Measurements from ENCODE around the gene IVNS1ABP.
"Not testable (repeated sequence)": the region's sequence is repeated elsewhere in the genome, so short reads cannot be mapped to it uniquely, and the experiment has no call there.

Gene IVNS1ABP

DNA sequence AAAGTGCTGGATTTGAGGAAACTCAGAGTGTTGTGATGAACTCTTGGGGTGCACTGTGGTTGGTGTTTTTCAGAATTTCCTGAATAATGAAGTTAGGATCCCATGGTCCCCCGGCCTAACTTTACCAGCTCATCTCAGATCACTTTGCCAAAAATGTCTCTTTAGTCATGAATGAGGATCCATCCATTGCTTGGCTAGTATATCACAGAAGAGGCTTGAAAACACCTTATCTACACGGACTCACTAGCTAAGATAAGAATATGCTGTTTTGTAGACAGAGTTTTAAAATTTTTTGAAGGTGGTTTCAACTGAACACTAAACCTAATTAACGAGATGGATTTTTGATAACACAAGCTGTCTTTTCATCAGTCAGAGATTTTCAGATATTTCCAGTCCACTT lies 53.8 kb downstream of the IVNS1ABP start:
- DNase-seq (ENCODE audit: low spot score) = no peak
- in situ Hi-C loops (cut with MboI; ENCODE audit: low pct_unique_long_range_greater_than_20kb, low sequenced_read_pairs, unreplicated experiment) = no loop called here
- TF ChIP-seq, protein P1, sequence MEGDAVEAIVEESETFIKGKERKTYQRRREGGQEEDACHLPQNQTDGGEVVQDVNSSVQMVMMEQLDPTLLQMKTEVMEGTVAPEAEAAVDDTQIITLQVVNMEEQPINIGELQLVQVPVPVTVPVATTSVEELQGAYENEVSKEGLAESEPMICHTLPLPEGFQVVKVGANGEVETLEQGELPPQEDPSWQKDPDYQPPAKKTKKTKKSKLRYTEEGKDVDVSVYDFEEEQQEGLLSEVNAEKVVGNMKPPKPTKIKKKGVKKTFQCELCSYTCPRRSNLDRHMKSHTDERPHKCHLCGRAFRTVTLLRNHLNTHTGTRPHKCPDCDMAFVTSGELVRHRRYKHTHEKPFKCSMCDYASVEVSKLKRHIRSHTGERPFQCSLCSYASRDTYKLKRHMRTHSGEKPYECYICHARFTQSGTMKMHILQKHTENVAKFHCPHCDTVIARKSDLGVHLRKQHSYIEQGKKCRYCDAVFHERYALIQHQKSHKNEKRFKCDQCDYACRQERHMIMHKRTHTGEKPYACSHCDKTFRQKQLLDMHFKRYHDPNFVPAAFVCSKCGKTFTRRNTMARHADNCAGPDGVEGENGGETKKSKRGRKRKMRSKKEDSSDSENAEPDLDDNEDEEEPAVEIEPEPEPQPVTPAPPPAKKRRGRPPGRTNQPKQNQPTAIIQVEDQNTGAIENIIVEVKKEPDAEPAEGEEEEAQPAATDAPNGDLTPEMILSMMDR (IDR thresholded peaks at IDR 0.05; ENCODE audit: extremely low read depth, insufficient read depth, missing control alignments) = no peak

DNA sequence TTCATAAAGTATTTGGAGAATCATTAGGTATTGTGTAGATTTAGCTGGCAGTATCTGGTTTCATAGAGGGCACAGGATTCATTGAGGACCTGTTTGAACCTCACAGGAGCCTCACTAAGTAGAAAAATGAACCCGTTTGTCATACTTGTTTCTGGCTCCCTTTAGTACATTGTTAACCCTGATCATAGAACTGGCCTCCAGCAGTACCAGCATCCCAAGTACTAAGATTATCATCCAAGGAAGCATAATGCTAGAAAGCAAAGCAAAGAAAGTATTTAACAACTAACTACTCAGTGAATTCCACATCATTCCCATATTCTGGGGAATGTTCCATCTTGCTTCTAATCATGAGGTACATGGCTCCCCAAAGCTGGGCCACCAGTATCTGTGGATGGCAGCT lies 54.9 kb downstream of the IVNS1ABP start:
- DNase-seq (ENCODE audit: low spot score) = no peak
- TF ChIP-seq, protein P1 (IDR thresholded peaks at IDR 0.05; ENCODE audit: extremely low read depth, insufficient read depth, missing control alignments) = no peak
- in situ Hi-C loops (cut with MboI; ENCODE audit: low pct_unique_long_range_greater_than_20kb, low sequenced_read_pairs, unreplicated experiment) = no loop called here

DNA sequence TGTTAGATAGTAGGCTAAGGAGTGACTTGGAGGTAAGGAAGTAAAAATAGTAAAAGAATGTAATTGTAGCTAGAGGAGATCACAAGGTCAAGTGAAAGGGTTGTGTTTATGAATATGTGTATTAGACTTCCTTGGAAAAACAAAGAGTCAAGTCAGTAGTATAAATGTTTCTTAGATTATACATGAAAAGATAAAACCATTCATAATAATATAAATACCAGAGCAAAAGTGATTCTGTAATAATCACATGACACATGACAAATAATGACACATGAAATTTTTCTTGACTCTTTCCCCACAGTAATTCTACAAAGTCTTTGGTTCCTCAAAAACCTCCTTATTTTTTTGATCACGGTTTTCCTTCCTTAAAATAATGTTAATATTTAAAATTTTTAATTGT lies 56.4 kb downstream of the IVNS1ABP start:
- TF ChIP-seq, protein P1 (IDR thresholded peaks at IDR 0.05; ENCODE audit: extremely low read depth, insufficient read depth, missing control alignments) = no peak
- in situ Hi-C loops (cut with MboI; ENCODE audit: low pct_unique_long_range_greater_than_20kb, low sequenced_read_pairs, unreplicated experiment) = no loop called here
- no peak for DNase-seq (ENCODE audit: low spot score)

DNA sequence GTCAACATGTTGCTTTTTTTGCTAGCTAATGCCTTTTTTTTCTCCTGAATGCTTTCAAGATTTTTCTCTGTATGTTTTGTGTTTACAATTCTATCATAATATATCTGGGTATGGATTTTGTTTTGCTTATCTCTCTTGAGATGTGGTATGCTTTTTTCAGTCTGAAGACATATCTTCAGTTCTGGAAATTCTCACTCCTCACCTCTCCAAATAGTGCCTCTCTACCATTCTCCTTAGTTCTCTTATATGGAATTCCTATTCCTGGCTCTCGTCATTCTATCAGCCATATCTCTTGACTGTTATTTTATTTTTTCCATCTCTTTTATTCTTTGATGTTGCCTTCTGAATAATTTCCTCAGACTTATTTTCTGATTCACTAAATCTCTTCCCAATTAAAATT lies 58.4 kb downstream of the IVNS1ABP start:
- TF ChIP-seq, protein P1 (IDR thresholded peaks at IDR 0.05; ENCODE audit: extremely low read depth, insufficient read depth, missing control alignments) = no peak
- no peak for DNase-seq (ENCODE audit: low spot score)
- in situ Hi-C loops (cut with MboI; ENCODE audit: low pct_unique_long_range_greater_than_20kb, low sequenced_read_pairs, unreplicated experiment) = no loop called here

DNA sequence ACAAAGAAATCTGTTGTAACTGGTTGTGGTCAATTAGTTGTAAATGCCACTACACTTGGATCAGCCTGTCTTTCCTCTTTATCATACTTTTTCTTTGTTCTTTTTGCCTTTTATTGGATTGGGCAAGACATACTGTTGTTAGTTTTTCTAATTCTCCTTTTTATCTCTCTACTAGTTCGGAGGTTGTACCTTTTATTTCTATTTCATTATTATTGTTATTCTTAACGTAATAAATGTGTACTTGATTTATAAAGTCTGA lies 59.2 kb downstream of the IVNS1ABP start:
- no peak for DNase-seq (ENCODE audit: low spot score)
- in situ Hi-C loops (cut with MboI; ENCODE audit: low pct_unique_long_range_greater_than_20kb, low sequenced_read_pairs, unreplicated experiment) = no loop called here
- TF ChIP-seq, protein P1 (IDR thresholded peaks at IDR 0.05; ENCODE audit: extremely low read depth, insufficient read depth, missing control alignments) = no peak

DNA sequence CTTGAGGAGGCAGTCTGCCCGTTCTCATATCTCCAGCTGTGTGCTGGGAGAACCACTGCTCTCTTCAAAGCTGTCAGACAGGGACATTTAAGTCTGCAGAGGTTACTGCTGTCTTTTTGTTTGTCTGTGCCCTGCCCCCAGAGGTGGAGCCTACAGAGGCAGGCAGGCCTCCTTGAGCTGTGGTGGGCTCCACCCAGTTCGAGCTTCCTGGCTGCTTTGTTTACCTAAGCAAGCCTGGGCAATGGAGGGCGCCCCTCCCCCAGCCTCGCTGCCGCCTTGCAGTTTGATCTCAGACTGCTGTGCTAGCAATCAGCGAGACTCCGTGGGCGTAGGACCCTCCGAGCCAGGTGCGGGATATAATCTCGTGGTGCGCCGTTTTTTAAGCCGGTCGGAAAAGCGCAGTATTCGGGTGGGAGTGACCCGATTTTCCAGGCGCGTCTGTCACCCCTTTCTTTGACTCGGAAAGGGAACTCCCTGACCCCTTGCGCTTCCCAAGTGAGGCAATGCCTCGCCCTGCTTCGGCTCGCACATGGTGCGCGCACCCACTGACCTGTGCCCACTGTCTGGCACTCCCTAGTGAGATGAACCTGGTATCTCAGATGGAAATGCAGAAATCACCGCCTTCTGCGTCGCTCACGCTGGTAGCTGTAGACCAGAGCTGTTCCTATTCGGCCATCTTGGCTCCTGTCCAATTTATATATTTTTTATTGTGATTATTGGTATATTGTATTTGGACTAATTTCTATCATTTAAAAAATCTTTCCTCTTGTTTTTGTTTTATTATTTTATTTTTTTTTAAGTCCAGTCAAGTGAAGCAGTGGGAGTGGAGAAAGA lies 59.7 kb downstream of the IVNS1ABP start:
- DNase-seq (ENCODE audit: low spot score); in situ Hi-C loops (cut with MboI; ENCODE audit: low pct_unique_long_range_greater_than_20kb, low sequenced_read_pairs, unreplicated experiment): not testable (repeated sequence)

DNA sequence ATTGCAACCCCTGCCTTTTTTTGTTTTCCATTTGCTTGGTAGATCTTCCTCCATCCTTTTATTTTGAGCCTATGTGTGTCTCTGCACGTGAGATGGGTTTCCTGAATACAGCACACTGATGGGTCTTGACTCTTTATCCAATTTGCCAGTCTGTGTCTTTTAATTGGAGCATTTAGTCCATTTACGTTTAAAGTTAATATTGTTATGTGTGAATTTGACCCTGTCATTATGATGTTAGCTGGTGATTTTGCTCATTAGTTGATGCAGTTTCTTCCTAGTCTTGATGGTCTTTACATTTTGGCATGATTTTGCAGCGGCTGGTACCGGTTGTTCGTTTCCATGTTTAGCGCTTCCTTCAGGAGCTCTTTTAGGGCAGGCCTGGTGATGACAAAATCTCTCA lies 61.4 kb downstream of the IVNS1ABP start:
- DNase-seq (ENCODE audit: low spot score); in situ Hi-C loops (cut with MboI; ENCODE audit: low pct_unique_long_range_greater_than_20kb, low sequenced_read_pairs, unreplicated experiment): not testable (repeated sequence)

DNA sequence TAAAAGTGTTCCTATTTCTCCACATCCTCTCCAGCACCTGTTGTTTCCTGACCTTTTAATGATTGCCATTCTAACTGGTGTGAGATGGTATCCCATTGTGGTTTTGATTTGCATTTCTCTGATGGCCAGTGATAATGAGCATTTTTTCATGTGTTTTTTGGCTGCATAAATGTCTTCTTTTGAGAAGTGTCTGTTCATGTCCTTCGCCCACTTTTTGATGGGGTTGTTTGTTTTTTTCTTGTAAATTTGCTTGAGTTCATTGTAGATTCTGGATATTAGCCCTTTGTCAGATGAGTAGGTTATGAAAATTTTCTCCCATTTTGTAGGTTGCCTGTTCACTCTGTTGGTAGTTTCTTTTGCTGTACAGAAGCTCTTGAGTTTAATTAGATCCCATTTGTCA lies 64.6 kb downstream of the IVNS1ABP start:
- DNase-seq (ENCODE audit: low spot score); in situ Hi-C loops (cut with MboI; ENCODE audit: low pct_unique_long_range_greater_than_20kb, low sequenced_read_pairs, unreplicated experiment): not testable (repeated sequence)

DNA sequence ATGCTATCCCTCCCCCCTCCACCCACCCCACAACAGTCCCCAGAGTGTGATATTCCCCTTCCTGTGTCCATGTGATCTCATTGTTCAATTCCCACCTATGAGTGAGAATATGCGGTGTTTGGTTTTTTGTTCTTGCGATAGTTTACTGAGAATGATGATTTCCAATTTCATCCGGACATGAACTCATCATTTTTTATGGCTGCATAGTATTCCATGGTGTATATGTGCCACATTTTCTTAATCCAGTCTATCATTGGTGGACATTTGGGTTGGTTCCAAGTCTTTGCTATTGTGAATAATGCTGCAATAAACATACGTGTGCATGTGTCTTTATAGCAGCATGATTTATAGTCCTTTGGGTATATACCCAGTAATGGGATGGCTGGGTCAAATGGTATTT lies 65.1 kb downstream of the IVNS1ABP start:
- in situ Hi-C loops (cut with MboI; ENCODE audit: low pct_unique_long_range_greater_than_20kb, low sequenced_read_pairs, unreplicated experiment) = not testable (repeated sequence)

More for the DNA sequence above, 65.1 kb downstream of the IVNS1ABP start:
- not testable (repeated sequence) for DNase-seq (ENCODE audit: low spot score)
